GM21723 (cell line): ENCODE measurements around the gene PYROXD2.
"Not testable (repeated sequence)": the region's sequence is repeated elsewhere in the genome, so short reads cannot be mapped to it uniquely, and the experiment has no call there.

Source experiments
- ATAC-seq: cut with Tn5 transposase; IDR thresholded peaks from one replicate; pipeline ENCODE4 v1.9.1; 2021; ENCODE audit warnings: mild to moderate bottlenecking, moderate library complexity; ENCODE audit not compliant: unreplicated experiment

PYROXD2 gene

GRCh38 chr10:98370831-98371820, 43.9 kb downstream of the PYROXD2 start:
- no peak for ATAC-seq

- no peak for ATAC-seq
Observed at GRCh38 chr10:98369801-98370200, 45.2 kb downstream of the PYROXD2 start.

GRCh38 chr10:98368644-98369043, 46.3 kb downstream of the PYROXD2 start:
- no peak for ATAC-seq

GRCh38 chr10:98367604-98368451, 47.2 kb downstream of the PYROXD2 start:
- no peak for ATAC-seq

GRCh38 chr10:98366062-98366530, 48.9 kb downstream of the PYROXD2 start:
- no peak for ATAC-seq

GRCh38 chr10:98365406-98366061, 49.4 kb downstream of the PYROXD2 start:
- no peak for ATAC-seq

GRCh38 chr10:98364432-98365102, 50.4 kb downstream of the PYROXD2 start:
- ATAC-seq, result no peak

- no peak for ATAC-seq
Observed at GRCh38 chr10:98363220-98363619, 51.8 kb downstream of the PYROXD2 start.

- peak; percentile 98 for ATAC-seq
Observed at GRCh38 chr10:98361131-98362025, 53.6 kb downstream of the PYROXD2 start.

- no peak for ATAC-seq
Observed at GRCh38 chr10:98357194-98357822, 57.7 kb downstream of the PYROXD2 start.

- no peak for ATAC-seq
Observed at GRCh38 chr10:98354491-98354890, 60.5 kb downstream of the PYROXD2 start.

GRCh38 chr10:98353170-98353569, 61.8 kb downstream of the PYROXD2 start:
- ATAC-seq, result no peak

- ATAC-seq, result no peak
Observed at GRCh38 chr10:98351831-98352402, 63.1 kb downstream of the PYROXD2 start.

- ATAC-seq, result peak; percentile 68
Observed at GRCh38 chr10:98349508-98349922, 65.5 kb downstream of the PYROXD2 start.

GRCh38 chr10:98346847-98347246, 68.1 kb downstream of the PYROXD2 start:
- no peak for ATAC-seq

GRCh38 chr10:98344589-98345038, 70.4 kb downstream of the PYROXD2 start:
- no peak for ATAC-seq

GRCh38 chr10:98341701-98342100, 73.3 kb downstream of the PYROXD2 start:
- not testable (repeated sequence) for ATAC-seq

GRCh38 chr10:98340940-98341310, 74.1 kb downstream of the PYROXD2 start:
- no peak for ATAC-seq
